Keratinocyte (primary cell): ENCODE data around the gene PARD3.

ENCODE experiments used
- EZH2 ChIP-seq: IDR thresholded peaks from one replicate; pipeline ENCODE4 v1.6.1; 2012; ENCODE audit warnings: inconsistent platforms, mild to moderate bottlenecking, low read length, moderate library complexity
- TF ChIP-seq, protein P1 (sequence below), 3 experiments: IDR thresholded peaks in 1 of 3; conservative IDR thresholded peaks in 1 of 3; optimal IDR thresholded peaks in 1 of 3; 2 replicates in 2 of 3; 3 replicates in 1 of 3; pipeline versions ENCODE3 to v1.5.1; 2011; ENCODE audit warnings: low read length in 3 of 3, mild to moderate bottlenecking in 3 of 3, moderate library complexity in 2 of 3, control low read depth in 1 of 3, inconsistent platforms in 1 of 3; ENCODE audit not compliant: insufficient read depth in 2 of 3; ENCODE audit errors: extremely low read depth in 1 of 3

DNA sequence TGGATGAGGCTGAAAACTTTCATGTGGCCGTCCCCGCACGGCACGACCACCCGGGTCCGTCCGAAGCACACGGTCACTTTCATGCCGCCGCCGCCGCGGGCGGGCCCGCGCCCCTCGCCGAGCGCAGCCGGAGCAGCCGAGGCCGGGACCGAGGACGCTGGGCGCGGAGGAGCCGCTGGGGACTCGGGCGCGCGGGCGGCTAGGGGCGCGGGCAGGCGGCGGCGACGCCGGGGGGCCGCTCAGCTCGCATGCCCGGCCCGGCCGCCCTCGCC lies 247 bp downstream of the PARD3 start:
- TF ChIP-seq, protein P1, sequence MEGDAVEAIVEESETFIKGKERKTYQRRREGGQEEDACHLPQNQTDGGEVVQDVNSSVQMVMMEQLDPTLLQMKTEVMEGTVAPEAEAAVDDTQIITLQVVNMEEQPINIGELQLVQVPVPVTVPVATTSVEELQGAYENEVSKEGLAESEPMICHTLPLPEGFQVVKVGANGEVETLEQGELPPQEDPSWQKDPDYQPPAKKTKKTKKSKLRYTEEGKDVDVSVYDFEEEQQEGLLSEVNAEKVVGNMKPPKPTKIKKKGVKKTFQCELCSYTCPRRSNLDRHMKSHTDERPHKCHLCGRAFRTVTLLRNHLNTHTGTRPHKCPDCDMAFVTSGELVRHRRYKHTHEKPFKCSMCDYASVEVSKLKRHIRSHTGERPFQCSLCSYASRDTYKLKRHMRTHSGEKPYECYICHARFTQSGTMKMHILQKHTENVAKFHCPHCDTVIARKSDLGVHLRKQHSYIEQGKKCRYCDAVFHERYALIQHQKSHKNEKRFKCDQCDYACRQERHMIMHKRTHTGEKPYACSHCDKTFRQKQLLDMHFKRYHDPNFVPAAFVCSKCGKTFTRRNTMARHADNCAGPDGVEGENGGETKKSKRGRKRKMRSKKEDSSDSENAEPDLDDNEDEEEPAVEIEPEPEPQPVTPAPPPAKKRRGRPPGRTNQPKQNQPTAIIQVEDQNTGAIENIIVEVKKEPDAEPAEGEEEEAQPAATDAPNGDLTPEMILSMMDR (optimal IDR thresholded peaks at IDR 0.05 in 1 of 3, IDR thresholded peaks at IDR 0.05 in 1 of 3, conservative IDR thresholded peaks at IDR 0.05 in 1 of 3; ENCODE audit: extremely low read depth in 1 of 3, insufficient read depth in 2 of 3, low read length in 3 of 3) = no peak
- no peak for TF ChIP-seq EZH2
